ENCODE measurements around the gene WDR37. TPM values are rescaled to one million over a fixed set of nuclear protein-coding genes. Genes with fewer than 3 reads are reported as not detected.
"Not testable (repeated sequence)": the region's sequence is repeated elsewhere in the genome, so short reads cannot be mapped to it uniquely, and the experiment has no call there.

WDR37 gene
- total and polyA plus RNA-seq, 9 donors: 8.7 to 12.5 (median 10.5) TPM

GRCh38 chr10:1160561-1161314 is 104.6 kb downstream of the WDR37 start:
- no peak for DNase-seq
- H3K4me1 ChIP-seq (ENCODE audit: control insufficient read depth, insufficient read depth, low read length): no peaks in the 10 kb centered on the region
- no peak overlapping the region for H3K27ac ChIP-seq (ENCODE audit: low read length)
- H3K36me3 ChIP-seq (ENCODE audit: control insufficient read depth, insufficient read depth, low read length): no peaks in the 10 kb centered on the region
- no peaks in the 10 kb centered on the region for H3K27me3 ChIP-seq (ENCODE audit: control insufficient read depth, insufficient read depth, low read length)
- no peak overlapping the region for H3K4me3 ChIP-seq (ENCODE audit: low read length)
- no peaks in the 10 kb centered on the region for H3K9me3 ChIP-seq (replicated peaks; ENCODE audit: control insufficient read depth, low read depth, low read length)
- 85% methylated on average over 21 of the region's 25 CpGs for WGBS (ENCODE audit: insufficient coverage)

GRCh38 chr10:1161315-1161673 is 105.1 kb downstream of the WDR37 start:
- not testable (repeated sequence) for H3K27ac ChIP-seq (ENCODE audit: low read length); H3K9me3 ChIP-seq (replicated peaks; ENCODE audit: control insufficient read depth, low read depth, low read length); H3K4me3 ChIP-seq (ENCODE audit: low read length); H3K4me1 ChIP-seq (ENCODE audit: control insufficient read depth, insufficient read depth, low read length); H3K36me3 ChIP-seq (ENCODE audit: control insufficient read depth, insufficient read depth, low read length); DNase-seq; H3K27me3 ChIP-seq (ENCODE audit: control insufficient read depth, insufficient read depth, low read length)
- 67% methylated on average over 2 of the region's 5 CpGs for WGBS (ENCODE audit: insufficient coverage)

- Histone ChIP-seq H3K4me3 (ENCODE audit: low read length) (no peak overlapping the region), H3K27me3 (ENCODE audit: control insufficient read depth, insufficient read depth, low read length) (no peaks in the 10 kb centered on the region), H3K27ac (ENCODE audit: low read length) (no peak overlapping the region), H3K4me1 (ENCODE audit: control insufficient read depth, insufficient read depth, low read length) (no peaks in the 10 kb centered on the region), H3K36me3 (ENCODE audit: control insufficient read depth, insufficient read depth, low read length) (no peaks in the 10 kb centered on the region), H3K9me3 (replicated peaks; ENCODE audit: control insufficient read depth, low read depth, low read length) (no peaks in the 10 kb centered on the region)
- DNase-seq: no peak
- 64% methylated on average over 11 of the region's 13 CpGs for WGBS (ENCODE audit: insufficient coverage)
Measured at GRCh38 chr10:1162481-1163203, 106.5 kb downstream of the WDR37 start.

GRCh38 chr10:1163204-1163660 is 107.0 kb downstream of the WDR37 start:
- H3K36me3 ChIP-seq (ENCODE audit: control insufficient read depth, insufficient read depth, low read length): no peaks in the 10 kb centered on the region
- no peaks in the 10 kb centered on the region for H3K4me1 ChIP-seq (ENCODE audit: control insufficient read depth, insufficient read depth, low read length)
- WGBS (ENCODE audit: insufficient coverage): 92% methylated on average over 29 of the region's 29 CpGs
- no peaks in the 10 kb centered on the region for H3K27me3 ChIP-seq (ENCODE audit: control insufficient read depth, insufficient read depth, low read length)
- H3K27ac ChIP-seq (ENCODE audit: low read length): no peak overlapping the region
- H3K9me3 ChIP-seq (replicated peaks; ENCODE audit: control insufficient read depth, low read depth, low read length): no peaks in the 10 kb centered on the region
- no peak overlapping the region for H3K4me3 ChIP-seq (ENCODE audit: low read length)
- no peak for DNase-seq

- no peak for DNase-seq
- Histone ChIP-seq H3K4me1 (ENCODE audit: control insufficient read depth, insufficient read depth, low read length) (no peaks in the 10 kb centered on the region), H3K4me3 (ENCODE audit: low read length) (no peak overlapping the region), H3K27me3 (ENCODE audit: control insufficient read depth, insufficient read depth, low read length) (no peaks in the 10 kb centered on the region), H3K27ac (ENCODE audit: low read length) (no peak overlapping the region), H3K9me3 (replicated peaks; ENCODE audit: control insufficient read depth, low read depth, low read length) (no peaks in the 10 kb centered on the region), H3K36me3 (ENCODE audit: control insufficient read depth, insufficient read depth, low read length) (no peaks in the 10 kb centered on the region)
- no CpG with 5 or more reads among the region's 5 CpGs for WGBS (ENCODE audit: insufficient coverage)
Measured at GRCh38 chr10:1163831-1164230, 107.6 kb downstream of the WDR37 start.

- Histone ChIP-seq H3K27me3 (ENCODE audit: control insufficient read depth, insufficient read depth, low read length) (no peaks in the 10 kb centered on the region), H3K9me3 (replicated peaks; ENCODE audit: control insufficient read depth, low read depth, low read length) (no peaks in the 10 kb centered on the region), H3K4me3 (ENCODE audit: low read length) (no peak overlapping the region), H3K27ac (ENCODE audit: low read length) (no peak overlapping the region), H3K4me1 (ENCODE audit: control insufficient read depth, insufficient read depth, low read length) (no peaks in the 10 kb centered on the region), H3K36me3 (ENCODE audit: control insufficient read depth, insufficient read depth, low read length) (no peaks in the 10 kb centered on the region)
- no peak for DNase-seq
- WGBS (ENCODE audit: insufficient coverage): 92% methylated on average over 15 of the region's 15 CpGs
Measured at GRCh38 chr10:1166101-1166827, 110.1 kb downstream of the WDR37 start.

GRCh38 chr10:1166828-1167275 is 110.7 kb downstream of the WDR37 start:
- Histone ChIP-seq H3K36me3 (ENCODE audit: control insufficient read depth, insufficient read depth, low read length) (no peaks in the 10 kb centered on the region), H3K9me3 (replicated peaks; ENCODE audit: control insufficient read depth, low read depth, low read length) (no peaks in the 10 kb centered on the region), H3K4me1 (ENCODE audit: control insufficient read depth, insufficient read depth, low read length) (no peaks in the 10 kb centered on the region), H3K27ac (ENCODE audit: low read length) (no peak overlapping the region), H3K27me3 (ENCODE audit: control insufficient read depth, insufficient read depth, low read length) (no peaks in the 10 kb centered on the region), H3K4me3 (ENCODE audit: low read length) (no peak overlapping the region)
- 88% methylated on average over 9 of the region's 9 CpGs for WGBS (ENCODE audit: insufficient coverage)
- no peak for DNase-seq

- Histone ChIP-seq H3K9me3 (replicated peaks; ENCODE audit: control insufficient read depth, low read depth, low read length) (no peaks in the 10 kb centered on the region), H3K27me3 (ENCODE audit: control insufficient read depth, insufficient read depth, low read length) (no peaks in the 10 kb centered on the region), H3K27ac (ENCODE audit: low read length) (no peak overlapping the region), H3K4me3 (ENCODE audit: low read length) (no peak overlapping the region), H3K4me1 (ENCODE audit: control insufficient read depth, insufficient read depth, low read length) (no peaks in the 10 kb centered on the region), H3K36me3 (ENCODE audit: control insufficient read depth, insufficient read depth, low read length) (no peaks in the 10 kb centered on the region)
- 88% methylated on average over 10 of the region's 13 CpGs for WGBS (ENCODE audit: insufficient coverage)
- DNase-seq: no peak
Measured at GRCh38 chr10:1168763-1169162, 112.6 kb downstream of the WDR37 start.

GRCh38 chr10:1169186-1169885 is 113.2 kb downstream of the WDR37 start:
- 74% methylated on average over 19 of the region's 23 CpGs for WGBS (ENCODE audit: insufficient coverage)

More at GRCh38 chr10:1169186-1169885, 113.2 kb downstream of the WDR37 start:
- no peaks in the 10 kb centered on the region for H3K36me3 ChIP-seq (ENCODE audit: control insufficient read depth, insufficient read depth, low read length)
- H3K27ac ChIP-seq (ENCODE audit: low read length): no peak overlapping the region
- DNase-seq: no peak
- no peaks in the 10 kb centered on the region for H3K4me1 ChIP-seq (ENCODE audit: control insufficient read depth, insufficient read depth, low read length)
- H3K9me3 ChIP-seq (replicated peaks; ENCODE audit: control insufficient read depth, low read depth, low read length): no peaks in the 10 kb centered on the region
- no peak overlapping the region for H3K4me3 ChIP-seq (ENCODE audit: low read length)
- no peaks in the 10 kb centered on the region for H3K27me3 ChIP-seq (ENCODE audit: control insufficient read depth, insufficient read depth, low read length)

Data from muscle of leg (tissue), 11 donors.